Measurements from ENCODE around the gene GRM8.

DNA sequence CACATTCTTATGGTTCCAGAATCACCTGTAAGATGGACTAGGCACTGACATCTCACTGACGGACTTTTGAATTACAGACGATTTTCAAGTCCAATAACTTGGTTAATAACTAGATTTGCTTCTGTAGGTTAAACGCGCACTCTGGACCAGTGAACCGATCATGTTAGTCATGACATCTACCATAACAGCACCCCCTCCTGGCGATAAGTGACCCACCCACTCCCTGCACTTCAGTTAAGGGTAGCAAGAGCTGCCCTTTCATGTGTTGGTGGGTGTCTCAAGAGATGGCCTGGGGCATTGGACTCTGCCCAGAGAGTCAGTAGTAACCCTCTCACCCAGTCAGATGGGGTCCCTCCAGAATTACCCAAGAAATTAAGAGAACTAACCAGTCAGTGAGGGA, 12.9 kb downstream of the GRM8 start:
- TF ChIP-seq, protein P1, sequence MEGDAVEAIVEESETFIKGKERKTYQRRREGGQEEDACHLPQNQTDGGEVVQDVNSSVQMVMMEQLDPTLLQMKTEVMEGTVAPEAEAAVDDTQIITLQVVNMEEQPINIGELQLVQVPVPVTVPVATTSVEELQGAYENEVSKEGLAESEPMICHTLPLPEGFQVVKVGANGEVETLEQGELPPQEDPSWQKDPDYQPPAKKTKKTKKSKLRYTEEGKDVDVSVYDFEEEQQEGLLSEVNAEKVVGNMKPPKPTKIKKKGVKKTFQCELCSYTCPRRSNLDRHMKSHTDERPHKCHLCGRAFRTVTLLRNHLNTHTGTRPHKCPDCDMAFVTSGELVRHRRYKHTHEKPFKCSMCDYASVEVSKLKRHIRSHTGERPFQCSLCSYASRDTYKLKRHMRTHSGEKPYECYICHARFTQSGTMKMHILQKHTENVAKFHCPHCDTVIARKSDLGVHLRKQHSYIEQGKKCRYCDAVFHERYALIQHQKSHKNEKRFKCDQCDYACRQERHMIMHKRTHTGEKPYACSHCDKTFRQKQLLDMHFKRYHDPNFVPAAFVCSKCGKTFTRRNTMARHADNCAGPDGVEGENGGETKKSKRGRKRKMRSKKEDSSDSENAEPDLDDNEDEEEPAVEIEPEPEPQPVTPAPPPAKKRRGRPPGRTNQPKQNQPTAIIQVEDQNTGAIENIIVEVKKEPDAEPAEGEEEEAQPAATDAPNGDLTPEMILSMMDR (conservative IDR thresholded peaks at IDR 0.05; ENCODE audit: low read length), result peak; percentile 55
- TF ChIP-seq EZH2phosphoT487 (IDR thresholded peaks at IDR 0.05; ENCODE audit: borderline replicate concordance, low read depth, low read length), result no peak
